IMR-90 (cell line): ENCODE measurements around the gene KCNQ2. TPM values are rescaled to one million over a fixed set of nuclear protein-coding genes. Genes with fewer than 3 reads are reported as not detected.

Source experiments
- ATAC-seq: fragments of 200-7000 bp; cut with Tn5 transposase; 2 replicates; pipeline ENCODE4 v1.9.1; 2020; ENCODE audit warnings: low read depth, mild to moderate bottlenecking, moderate library complexity
- BruUV-seq: library from RNA; stranded (reverse); fragments of 400-500 nt; replicated peaks from 2 replicates; lab custom pipeline; 2021; lab: Mats Ljungman, UMichigan
- CTCF ChIA-PET: fragments of 300-600 bp; formaldehyde crosslinking; extraction: SDS; loops from one replicate; lab custom pipeline; 2021; ENCODE audit warnings: antibody characterized with exemption; lab: Yijun Ruan, JAX
- POLR2A ChIA-PET: fragments of 300-600 bp; sonication (Branson Sonifier 250); formaldehyde crosslinking; loops from one replicate; lab custom pipeline; 2022; ENCODE audit warnings: antibody characterized with exemption; ENCODE audit not compliant: unreplicated experiment; lab: Charles Lee
- DNase-seq: peaks from one replicate; pipeline ENCODE4 v3.0.0; 2013
- H2AFZ ChIP-seq: replicated peaks from 2 replicates; pipeline ENCODE3; 2013; ENCODE audit warnings: low read length, mild to moderate bottlenecking; ENCODE audit not compliant: poor library complexity
- H2AK5ac ChIP-seq: 2 replicates; pipeline ENCODE4 v1.6.1; 2013; ENCODE audit warnings: low read depth, low read length, inconsistent platforms
- H2AK9ac ChIP-seq: replicated peaks from 2 replicates; pipeline ENCODE3; 2013; ENCODE audit warnings: mild to moderate bottlenecking, low read depth, low read length, moderate library complexity; ENCODE audit not compliant: poor library complexity
- H2BK120ac ChIP-seq: 2 replicates; pipeline ENCODE4 v1.6.1; 2013; ENCODE audit warnings: low read depth, low read length, inconsistent platforms
- H2BK15ac ChIP-seq: 3 replicates; pipeline ENCODE4 v1.6.1; 2013; ENCODE audit warnings: low read depth, low read length, inconsistent platforms
- H2BK20ac ChIP-seq: 2 replicates; pipeline ENCODE4 v1.6.1; 2013; ENCODE audit warnings: low read depth, mild to moderate bottlenecking, inconsistent platforms, low read length, moderate library complexity
- H2BK5ac ChIP-seq: 2 replicates; pipeline ENCODE4 v1.6.1; 2013; ENCODE audit warnings: mild to moderate bottlenecking, low read depth, low read length, inconsistent platforms; ENCODE audit not compliant: poor library complexity, severe bottlenecking
- H3K14ac ChIP-seq: replicated peaks from 2 replicates; pipeline ENCODE4 v1.6.1; 2013; ENCODE audit warnings: low read depth, low read length, inconsistent platforms
- H3K18ac ChIP-seq: 2 replicates; pipeline ENCODE4 v1.6.1; 2013; ENCODE audit warnings: low read depth, low read length, control low read depth
- H3K23ac ChIP-seq: 2 replicates; pipeline ENCODE4 v1.6.1; 2013; ENCODE audit warnings: low read depth, low read length, inconsistent platforms
- H3K27ac ChIP-seq: 2 replicates; pipeline ENCODE4 v1.5.1; 2013; ENCODE audit warnings: mild to moderate bottlenecking, control low read depth, low read length; ENCODE audit not compliant: insufficient read depth
- H3K27me3 ChIP-seq: 2 replicates; pipeline ENCODE4 v1.6.1; 2013; ENCODE audit warnings: low read length; ENCODE audit not compliant: control insufficient read depth, insufficient read depth
- H3K36me3 ChIP-seq: 2 replicates; pipeline ENCODE4 v1.6.1; 2013; ENCODE audit warnings: low read length, mixed read lengths; ENCODE audit not compliant: control insufficient read depth, insufficient read depth
- H3K4ac ChIP-seq: 2 replicates; pipeline ENCODE4 v1.6.1; 2013; ENCODE audit warnings: low read depth, low read length, inconsistent platforms
- H3K4me1 ChIP-seq: 2 replicates; pipeline ENCODE4 v1.6.1; 2013; ENCODE audit warnings: low read length, mixed read lengths; ENCODE audit not compliant: control insufficient read depth, insufficient read depth
- H3K4me2 ChIP-seq: 2 replicates; pipeline ENCODE4 v1.6.1; 2013; ENCODE audit warnings: low read depth, mild to moderate bottlenecking, control low read depth, low read length, moderate library complexity
- H3K4me3 ChIP-seq: 2 replicates; pipeline ENCODE4 v1.5.1; 2013; ENCODE audit warnings: low read depth, mild to moderate bottlenecking, control low read depth, low read length, moderate library complexity; ENCODE audit not compliant: insufficient read depth
- H3K56ac ChIP-seq: 2 replicates; pipeline ENCODE4 v1.6.1; 2013; ENCODE audit warnings: low read length, inconsistent platforms; ENCODE audit not compliant: insufficient read depth; ENCODE audit errors: extremely low read depth
- H3K79me1 ChIP-seq, 2 experiments: 2 replicates each; pipeline ENCODE4 v1.6.1; 2013; ENCODE audit warnings: low read length in 2 of 2, inconsistent platforms in 1 of 2, low read depth in 1 of 2
- H3K9ac ChIP-seq: 2 replicates; pipeline ENCODE4 v1.6.1; 2013; ENCODE audit warnings: low read depth, low read length, control low read depth
- H3K9me1 ChIP-seq: 2 replicates; pipeline ENCODE4 v1.6.1; 2013; ENCODE audit warnings: low read length, inconsistent platforms; ENCODE audit not compliant: insufficient read depth
- H3K9me3 ChIP-seq: 2 replicates; pipeline ENCODE4 v1.6.1; 2013; ENCODE audit warnings: low read length; ENCODE audit not compliant: control insufficient read depth, insufficient read depth
- H4K20me1 ChIP-seq: 2 replicates; pipeline ENCODE4 v1.6.1; 2013; ENCODE audit warnings: low read length, inconsistent platforms; ENCODE audit not compliant: insufficient read depth
- H4K5ac ChIP-seq: 2 replicates; pipeline ENCODE4 v1.6.1; 2013; ENCODE audit warnings: mild to moderate bottlenecking, low read depth, low read length, control low read depth
- H4K8ac ChIP-seq, 2 experiments: 2 replicates each; pipeline ENCODE4 v1.6.1; 2013; ENCODE audit warnings: low read depth in 2 of 2, low read length in 2 of 2, control low read depth in 1 of 2, inconsistent platforms in 1 of 2
- H4K91ac ChIP-seq: 2 replicates; pipeline ENCODE4 v1.6.1; 2013; ENCODE audit warnings: low read depth, low read length, inconsistent platforms; ENCODE audit not compliant: insufficient read depth
- BHLHE40 ChIP-seq: fragments of 150-350 bp; IDR thresholded peaks from 2 replicates; pipeline ENCODE4 v1.6.1; 2016; ENCODE audit warnings: mild to moderate bottlenecking, low read depth, low read length
- CEBPB ChIP-seq: IDR thresholded peaks from 2 replicates; pipeline ENCODE4 v1.6.1; 2012; ENCODE audit warnings: low read depth, low read length, improper control_type of control experiment
- CHD1 ChIP-seq: IDR thresholded peaks from 2 replicates; pipeline ENCODE4 v1.6.1; 2012; ENCODE audit warnings: low read depth, low read length, improper control_type of control experiment
- CTCF ChIP-seq: conservative IDR thresholded peaks from 2 replicates; pipeline ENCODE4 v1.5.1; 2012; ENCODE audit warnings: mild to moderate bottlenecking, low read depth, low read length, improper control_type of control experiment
- ELK1 ChIP-seq: fragments of 150-350 bp; IDR thresholded peaks from 2 replicates; pipeline ENCODE4 v1.6.1; 2016; ENCODE audit warnings: low read depth, mild to moderate bottlenecking, low read length, moderate library complexity, borderline replicate concordance
- FOS ChIP-seq: fragments of 150-350 bp; IDR thresholded peaks from 2 replicates; pipeline ENCODE4 v1.6.1; 2016; ENCODE audit warnings: low read depth, low read length
- MAFK ChIP-seq: IDR thresholded peaks from 2 replicates; pipeline ENCODE4 v1.6.1; 2012; ENCODE audit warnings: low read depth, low read length, improper control_type of control experiment
- MAZ ChIP-seq: IDR thresholded peaks from 2 replicates; pipeline ENCODE4 v1.6.1; 2012; ENCODE audit warnings: low read depth, mild to moderate bottlenecking, low read length, improper control_type of control experiment, moderate library complexity, borderline replicate concordance
- MXI1 ChIP-seq: IDR thresholded peaks from 2 replicates; pipeline ENCODE4 v1.6.1; 2012; ENCODE audit warnings: low read depth, mild to moderate bottlenecking, low read length, moderate library complexity, borderline replicate concordance
- NFE2L2 ChIP-seq: fragments of 150-350 bp; IDR thresholded peaks from 2 replicates; pipeline ENCODE4 v1.6.1; 2016; ENCODE audit warnings: low read depth, mild to moderate bottlenecking, low read length
- POLR2A ChIP-seq: IDR thresholded peaks from 2 replicates; pipeline ENCODE4 v1.6.1; 2012; ENCODE audit warnings: mild to moderate bottlenecking, low read depth, low read length
- RAD21 ChIP-seq: IDR thresholded peaks from 2 replicates; pipeline ENCODE4 v1.6.1; 2012; ENCODE audit warnings: low read length, improper control_type of control experiment
- RCOR1 ChIP-seq: IDR thresholded peaks from 2 replicates; pipeline ENCODE4 v1.6.1; 2012; ENCODE audit warnings: mild to moderate bottlenecking, low read length, improper control_type of control experiment; ENCODE audit not compliant: insufficient replicate concordance
- RFX5 ChIP-seq: IDR thresholded peaks from 2 replicates; pipeline ENCODE4 v1.8.0; 2012; ENCODE audit warnings: low read depth, mild to moderate bottlenecking, low read length, moderate library complexity
- SMC3 ChIP-seq: fragments of 150-350 bp; IDR thresholded peaks from 2 replicates; pipeline ENCODE4 v1.6.1; 2016; ENCODE audit warnings: low read depth, mild to moderate bottlenecking, antibody characterized with exemption, low read length, moderate library complexity
- USF2 ChIP-seq: fragments of 150-350 bp; IDR thresholded peaks from 2 replicates; pipeline ENCODE4 v1.6.1; 2017; ENCODE audit warnings: mild to moderate bottlenecking, antibody characterized with exemption, low read length, low read depth
- WGBS, 2 experiments: methylation state at CpG; one replicate each; pipeline versions ENCODE4 v1.1.5 to v1.1.7; 2013; ENCODE audit warnings: missing lambda C conversion rate in 2 of 2; ENCODE audit not compliant: insufficient read length in 1 of 2; ENCODE audit errors: extremely low coverage in 2 of 2; 5-methylcytosine and 5-hydroxymethylcytosine counted together
- dilution Hi-C: fragments of 300-500 bp; cut with HindIII; formaldehyde crosslinking; loops from one replicate; pipeline ENCODE4 v1.14.3; 2018; ENCODE audit warnings: low sequenced_read_pairs; ENCODE audit not compliant: unreplicated experiment
- in situ Hi-C: fragments of 300-500 bp; cut with MboI; formaldehyde crosslinking; loops from 3 replicates; pipeline ENCODE4 v1.14.3; 2019; ENCODE audit warnings: low sequenced_read_pairs, inconsistent platforms, mixed read lengths
- intact Hi-C: fragments of 100-400 bp; cut with micrococcal nuclease; formaldehyde crosslinking; loops from 2 replicates; pipeline ENCODE4 v1.10.0; 2022
- polyA plus RNA-seq, 3 experiments: library from polyadenylated mRNA; depleted of rRNA; stranded (reverse); fragments of >200 nt; gene quantifications; 2 replicates each; pipeline ENCODE4 v1.2.3, GENCODE V29; 2012; ENCODE audit warnings: low replicate concordance in 1 of 3
- total RNA-seq: library from RNA; depleted of rRNA; stranded (reverse); fragments of >200 nt; gene quantifications from 2 replicates; pipeline ENCODE4 v1.2.3, GENCODE V29; 2012

KCNQ2 gene
- total and polyA plus RNA-seq, 2 of the 4 experiments (the other 2 are of a cell fraction): 0.02 TPM; not detected in 1

GRCh38 chr20:63466861-63467260 is 5.6 kb downstream of the KCNQ2 start:
- Histone ChIP-seq H3K14ac (no peak overlapping the region), H3K18ac (no peak overlapping the region), H2BK20ac (no peak overlapping the region), H4K5ac (no peak overlapping the region), H2BK120ac (no peak overlapping the region), H3K36me3 (no peaks in the 10 kb centered on the region), H3K4ac (no peak overlapping the region), H3K4me3 (no peak overlapping the region), H3K9me1 (no peaks in the 10 kb centered on the region), H2AFZ (no peak overlapping the region), H3K9ac (no peak overlapping the region), H3K79me1 (no peaks in the 10 kb centered on the region), H3K27me3 (peaks cover 65% of the 10 kb centered on the region), H4K20me1 (no peaks in the 10 kb centered on the region), H3K9me3 (no peaks in the 10 kb centered on the region), H4K91ac (no peak overlapping the region), H4K8ac (no peak overlapping the region), H2AK5ac (no peak overlapping the region), H2AK9ac (no peak overlapping the region), H3K56ac (no peak overlapping the region), H2BK5ac (no peak overlapping the region), H3K23ac (no peak overlapping the region), H3K4me2 (no peak overlapping the region), H3K4me1 (no peaks in the 10 kb centered on the region), H3K27ac (no peak overlapping the region), H2BK15ac (no peak overlapping the region)
- BruUV-seq: no TSS peak
- in situ Hi-C loops: no loop called here
- WGBS, 2 experiments: 79% methylated on average over 8 of the region's 17 CpGs; no CpG with 5 or more reads in 1 of the 2 experiments
- ATAC-seq (no peak), DNase-seq (no peak)
- intact Hi-C loops: no loop called here
- ChIA-PET POLR2A (no interaction called here), CTCF (no interaction called here)
- no peak for TF ChIP-seq USF2
- TF ChIP-seq MAFK: no peak
- TF ChIP-seq BHLHE40: no peak
- TF ChIP-seq RAD21: no peak
- no peak for TF ChIP-seq NFE2L2
- TF ChIP-seq SMC3: no peak
- no peak for TF ChIP-seq FOS
- TF ChIP-seq POLR2A: no peak
- no peak for TF ChIP-seq MAZ
- TF ChIP-seq MXI1: no peak
- no peak for TF ChIP-seq RCOR1
- no peak for TF ChIP-seq ELK1
- no peak for TF ChIP-seq CEBPB
- TF ChIP-seq CTCF: no peak
- TF ChIP-seq CHD1: no peak
- TF ChIP-seq RFX5: no peak
- dilution Hi-C loops: no loop called here
